PC-3 (cell line): ENCODE results near the gene ZNF850.

Experiments
- EZH2 ChIP-seq: fragments of 300-600 bp; sonication (generic); IDR thresholded peaks from one replicate; pipeline ENCODE4 v1.6.1; 2017; ENCODE audit warnings: antibody characterized with exemption, mild to moderate bottlenecking, low read length; ENCODE audit not compliant: unreplicated experiment
- EZH2phosphoT487 ChIP-seq: fragments of 300-600 bp; sonication (generic); IDR thresholded peaks from 2 replicates; pipeline ENCODE4 v1.6.1; 2018; ENCODE audit warnings: mild to moderate bottlenecking, antibody characterized with exemption, low read length, borderline replicate concordance
- TF ChIP-seq, protein P1 (sequence below): fragments of 300-600 bp; sonication (generic); conservative IDR thresholded peaks from 2 replicates; pipeline ENCODE4 v1.5.1; 2017; ENCODE audit warnings: antibody characterized with exemption, low read depth, mild to moderate bottlenecking, low read length

GRCh38 chr19:36775768-36776167, 3.2 kb upstream of the ZNF850 start:
- TF ChIP-seq, protein P1, sequence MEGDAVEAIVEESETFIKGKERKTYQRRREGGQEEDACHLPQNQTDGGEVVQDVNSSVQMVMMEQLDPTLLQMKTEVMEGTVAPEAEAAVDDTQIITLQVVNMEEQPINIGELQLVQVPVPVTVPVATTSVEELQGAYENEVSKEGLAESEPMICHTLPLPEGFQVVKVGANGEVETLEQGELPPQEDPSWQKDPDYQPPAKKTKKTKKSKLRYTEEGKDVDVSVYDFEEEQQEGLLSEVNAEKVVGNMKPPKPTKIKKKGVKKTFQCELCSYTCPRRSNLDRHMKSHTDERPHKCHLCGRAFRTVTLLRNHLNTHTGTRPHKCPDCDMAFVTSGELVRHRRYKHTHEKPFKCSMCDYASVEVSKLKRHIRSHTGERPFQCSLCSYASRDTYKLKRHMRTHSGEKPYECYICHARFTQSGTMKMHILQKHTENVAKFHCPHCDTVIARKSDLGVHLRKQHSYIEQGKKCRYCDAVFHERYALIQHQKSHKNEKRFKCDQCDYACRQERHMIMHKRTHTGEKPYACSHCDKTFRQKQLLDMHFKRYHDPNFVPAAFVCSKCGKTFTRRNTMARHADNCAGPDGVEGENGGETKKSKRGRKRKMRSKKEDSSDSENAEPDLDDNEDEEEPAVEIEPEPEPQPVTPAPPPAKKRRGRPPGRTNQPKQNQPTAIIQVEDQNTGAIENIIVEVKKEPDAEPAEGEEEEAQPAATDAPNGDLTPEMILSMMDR, result no peak
- TF ChIP-seq EZH2 (no peak), EZH2phosphoT487 (no peak)
